ENCODE results near the gene ALDH5A1.

The ALDH5A1 gene

GRCh38 chr6:24576447-24576846, 81.7 kb downstream of the ALDH5A1 start:
- DNase-seq, result no peak

DNA sequence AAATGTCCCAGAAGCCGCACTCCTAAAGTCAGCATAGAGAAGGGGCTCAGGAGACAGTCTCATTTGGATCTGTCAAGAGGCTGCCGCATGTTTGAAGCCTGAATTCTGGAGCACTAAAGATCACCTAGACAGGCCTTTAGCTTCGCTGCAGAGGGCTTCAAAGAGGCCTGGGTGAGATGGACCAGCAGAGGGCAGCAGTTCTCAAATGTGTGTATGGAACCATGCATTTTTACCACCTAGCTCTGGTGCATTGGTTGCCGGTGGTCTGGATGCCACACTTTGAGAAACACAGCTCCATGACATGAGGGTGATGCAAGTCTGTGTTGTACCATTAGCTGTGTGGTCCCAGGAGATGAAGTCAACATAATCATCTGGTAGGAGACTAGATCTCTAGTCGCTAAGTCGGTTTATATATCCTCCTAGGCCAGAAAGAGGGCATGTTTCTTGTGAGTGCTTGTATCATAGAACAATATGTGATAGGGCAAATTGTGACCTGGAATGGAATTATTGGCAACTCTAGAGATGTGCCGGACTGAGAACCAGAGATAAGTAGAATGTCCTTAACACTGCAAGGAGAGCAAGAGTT, 86.4 kb downstream of the ALDH5A1 start:
- DNase-seq, result peak; percentile 56 to 77

GRCh38 chr6:24583463-24584381, 89.0 kb downstream of the ALDH5A1 start:
- DNase-seq, result peak; percentile 55 to 60

DNA sequence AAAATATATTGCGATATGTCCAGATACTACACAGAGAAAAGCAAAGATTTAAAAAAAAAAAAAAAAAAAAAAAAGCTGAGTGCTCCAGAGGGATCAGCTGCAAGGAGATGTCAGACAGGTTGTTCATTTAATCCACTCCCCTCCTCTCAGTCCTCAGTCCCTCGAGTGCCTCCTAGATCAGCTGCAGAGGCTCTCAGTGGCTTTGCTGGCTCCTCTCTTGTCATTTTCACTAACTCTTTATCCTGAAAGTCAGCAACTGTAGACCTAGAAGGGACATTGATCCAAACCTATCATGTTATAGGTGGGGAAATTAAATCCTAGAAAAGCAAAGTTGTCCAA, 89.6 kb downstream of the ALDH5A1 start:
- no peak for DNase-seq
